KOPT-K1 (cell line): ENCODE results near the gene ANAPC16.

Experiments
- H3K27ac ChIP-seq: fragments of 200-600 bp; sonication (generic); 2 replicates; pipeline ENCODE4 v1.5.1; 2016; ENCODE audit warnings: antibody characterized with exemption, mild to moderate bottlenecking, low read depth, low read length; ENCODE audit not compliant: poor library complexity, severe bottlenecking
- H3K36me3 ChIP-seq: fragments of 200-600 bp; sonication (generic); 2 replicates; pipeline ENCODE4 v1.5.1; 2017; ENCODE audit warnings: antibody characterized with exemption, mild to moderate bottlenecking, low read length, moderate library complexity; ENCODE audit not compliant: insufficient read depth
- H3K9me3 ChIP-seq: fragments of 200-600 bp; sonication (generic); 2 replicates; pipeline ENCODE4 v1.5.1; 2017; ENCODE audit warnings: antibody characterized with exemption, low read length, mild to moderate bottlenecking; ENCODE audit not compliant: insufficient read depth, poor library complexity, severe bottlenecking

ANAPC16 gene

DNA sequence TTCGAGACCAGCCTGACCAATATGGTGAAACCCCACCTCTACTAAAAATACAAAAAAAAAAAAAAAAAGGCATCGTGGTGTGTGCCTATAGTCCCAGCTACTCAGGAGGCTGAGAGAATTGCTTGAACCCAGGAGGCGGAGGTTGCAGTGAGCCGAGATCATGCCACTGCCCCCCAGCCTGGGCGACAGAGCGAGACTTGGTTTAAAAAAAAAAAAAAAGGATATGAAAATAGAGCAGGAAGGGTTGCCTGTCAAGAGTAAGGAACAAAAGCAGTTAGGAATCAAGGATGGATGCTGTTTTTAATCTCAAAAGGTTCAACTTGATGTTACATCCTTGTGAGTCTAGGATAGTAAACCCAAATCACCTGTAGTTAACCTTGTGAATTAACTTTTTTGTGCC lies 12.0 kb downstream of the ANAPC16 start:
- Histone ChIP-seq H3K27ac (no peak overlapping the region), H3K9me3 (no peaks in the 10 kb centered on the region), H3K36me3 (peaks cover 82% of the 10 kb centered on the region)

DNA sequence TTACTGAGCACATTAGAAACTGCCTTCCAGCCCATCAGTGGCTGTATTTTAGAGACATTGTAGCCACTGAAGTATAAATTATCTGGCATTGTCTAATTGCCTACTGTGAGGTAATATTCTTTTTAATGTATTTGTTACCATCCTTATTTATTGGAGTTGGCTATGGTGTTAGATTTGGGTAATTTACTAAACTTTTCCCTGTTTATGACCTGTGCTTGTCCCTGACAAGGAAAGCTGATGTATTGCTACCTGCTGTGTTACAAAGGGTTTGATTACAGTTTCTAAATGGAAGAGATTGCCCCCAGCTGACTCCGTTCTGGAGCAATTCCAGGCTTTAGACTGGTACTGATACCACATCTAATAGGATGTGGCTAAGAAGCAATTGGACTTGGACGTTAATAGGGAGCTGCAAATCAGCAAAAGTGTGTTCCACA lies 12.5 kb downstream of the ANAPC16 start:
- no peak overlapping the region for H3K27ac ChIP-seq
- peaks cover 84% of the 10 kb centered on the region for H3K36me3 ChIP-seq
- H3K9me3 ChIP-seq, result no peaks in the 10 kb centered on the region

DNA sequence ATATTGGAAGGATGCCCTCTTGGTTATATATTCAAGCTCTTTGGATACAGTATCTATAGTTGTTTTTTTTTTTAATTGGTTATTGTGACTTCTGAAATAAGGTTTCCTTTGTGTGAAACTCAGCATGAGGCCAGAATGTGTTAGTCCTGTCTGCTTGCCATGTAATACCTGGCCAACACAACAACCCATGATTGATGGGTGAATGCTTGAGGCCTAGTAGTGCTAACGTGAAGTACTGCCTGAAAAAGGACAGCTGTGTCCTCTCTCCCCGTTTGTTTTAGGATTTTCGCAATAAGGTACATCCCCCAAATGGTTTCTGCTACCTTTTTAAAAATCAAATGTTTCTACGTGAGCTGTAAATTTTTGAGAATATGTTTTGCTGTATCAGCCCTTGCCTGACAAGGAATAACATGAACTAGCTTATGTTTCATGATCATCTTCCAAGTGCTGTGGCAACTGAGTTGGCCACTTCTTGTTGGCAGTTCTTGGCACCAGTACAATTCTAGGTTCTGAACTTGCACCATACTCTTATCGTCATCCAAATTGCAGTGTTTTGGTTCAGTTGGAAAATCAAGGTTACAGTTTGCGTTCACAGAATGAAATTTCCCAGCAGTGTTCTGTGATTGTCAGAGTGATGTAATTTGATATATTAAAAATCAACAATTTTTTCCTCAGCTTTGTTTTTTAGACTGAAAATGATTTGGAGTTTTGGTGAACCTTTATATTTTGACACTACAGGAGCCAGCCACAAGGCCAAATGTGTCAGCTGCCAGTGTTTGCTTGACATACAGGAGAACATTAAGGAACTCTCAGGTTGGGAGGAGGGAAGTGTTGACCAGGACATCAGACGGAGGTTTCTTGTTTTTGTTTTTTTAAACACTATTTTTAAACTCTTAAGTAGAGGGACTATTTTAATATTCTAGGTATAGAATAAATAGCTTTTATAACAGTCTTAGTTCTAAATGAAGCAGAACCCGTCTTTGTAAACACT lies 13.7 kb downstream of the ANAPC16 start:
- no peak overlapping the region for H3K27ac ChIP-seq
- H3K36me3 ChIP-seq, result peaks cover 84% of the 10 kb centered on the region
- H3K9me3 ChIP-seq, result no peaks in the 10 kb centered on the region

GRCh38 chr10:72233621-72234020 lies 17.8 kb downstream of the ANAPC16 start:
- Histone ChIP-seq H3K27ac (no peak overlapping the region), H3K9me3 (no peaks in the 10 kb centered on the region), H3K36me3 (peaks cover 87% of the 10 kb centered on the region)

DNA sequence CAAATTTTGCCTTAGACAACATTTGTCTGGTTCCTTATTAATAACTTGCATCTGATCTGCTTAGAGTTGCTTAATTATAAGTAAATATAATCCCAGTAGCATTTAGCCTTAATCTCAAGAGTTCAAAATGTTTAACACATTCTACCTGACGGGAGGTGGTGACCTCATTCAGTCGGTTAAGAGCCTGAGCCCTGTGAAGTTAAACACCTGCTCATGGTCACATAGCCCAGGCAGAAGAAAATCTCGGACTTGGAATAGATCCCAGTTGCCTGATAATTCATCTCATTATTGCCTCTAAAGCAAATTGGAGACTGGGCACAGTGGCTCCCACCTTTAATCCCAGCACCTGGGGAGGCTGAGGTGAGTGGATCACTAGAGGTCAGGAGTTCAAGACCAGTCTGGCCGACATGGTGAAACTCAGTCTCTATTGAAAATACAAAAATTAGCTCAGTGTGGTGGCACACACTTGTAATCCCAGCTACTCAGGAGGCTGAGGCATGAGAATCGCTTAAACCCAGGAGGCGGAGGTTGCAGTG lies 18.8 kb downstream of the ANAPC16 start:
- H3K27ac ChIP-seq, result no peak overlapping the region
- H3K9me3 ChIP-seq, result no peaks in the 10 kb centered on the region
- H3K36me3 ChIP-seq, result peaks cover 77% of the 10 kb centered on the region

DNA sequence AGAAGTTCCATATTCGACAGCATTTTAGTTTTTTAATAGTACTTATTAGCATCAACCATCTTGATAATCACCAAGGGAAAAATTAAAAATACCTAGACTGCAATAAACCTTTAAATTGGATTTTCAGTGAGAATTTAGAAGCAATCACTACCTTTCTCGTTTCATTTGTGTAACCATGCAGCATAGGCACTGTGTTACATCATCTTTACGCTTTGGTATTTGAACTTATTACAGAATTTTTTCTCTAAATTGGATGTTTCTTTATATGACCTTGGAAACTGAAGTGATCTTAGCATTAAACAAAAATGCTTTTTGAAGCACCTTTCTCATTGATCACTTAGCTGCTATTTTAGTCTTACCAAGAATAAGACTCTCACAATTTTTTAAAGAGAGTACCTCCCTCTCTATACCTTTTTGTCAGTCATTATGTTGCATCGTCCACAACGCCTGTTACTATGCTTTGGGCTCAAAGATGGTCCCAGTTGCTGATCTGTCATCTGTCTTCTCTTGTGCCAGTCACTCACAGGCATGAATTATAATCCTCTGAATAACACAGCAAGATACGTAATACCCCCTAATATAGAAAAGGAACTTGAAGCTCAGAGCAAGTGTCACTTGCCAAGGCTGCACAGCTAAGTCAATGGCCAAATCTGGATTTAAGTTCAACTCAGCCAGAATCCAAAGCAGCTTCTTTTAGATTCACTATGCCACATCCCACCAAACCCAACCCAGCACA lies 19.9 kb downstream of the ANAPC16 start:
- H3K9me3 ChIP-seq, result no peaks in the 10 kb centered on the region
- H3K36me3 ChIP-seq, result peaks cover 66% of the 10 kb centered on the region
- no peak overlapping the region for H3K27ac ChIP-seq

- H3K27ac ChIP-seq, result no peak overlapping the region
- H3K9me3 ChIP-seq, result no peaks in the 10 kb centered on the region
Measured at GRCh38 chr10:72238392-72239175, 22.8 kb downstream of the ANAPC16 start.

GRCh38 chr10:72239409-72239808 lies 23.6 kb downstream of the ANAPC16 start:
- H3K27ac ChIP-seq, result no peak overlapping the region
- no peaks in the 10 kb centered on the region for H3K9me3 ChIP-seq

More at GRCh38 chr10:72238392-72239175, 22.8 kb downstream of the ANAPC16 start:
- peaks cover 43% of the 10 kb centered on the region for H3K36me3 ChIP-seq

DNA sequence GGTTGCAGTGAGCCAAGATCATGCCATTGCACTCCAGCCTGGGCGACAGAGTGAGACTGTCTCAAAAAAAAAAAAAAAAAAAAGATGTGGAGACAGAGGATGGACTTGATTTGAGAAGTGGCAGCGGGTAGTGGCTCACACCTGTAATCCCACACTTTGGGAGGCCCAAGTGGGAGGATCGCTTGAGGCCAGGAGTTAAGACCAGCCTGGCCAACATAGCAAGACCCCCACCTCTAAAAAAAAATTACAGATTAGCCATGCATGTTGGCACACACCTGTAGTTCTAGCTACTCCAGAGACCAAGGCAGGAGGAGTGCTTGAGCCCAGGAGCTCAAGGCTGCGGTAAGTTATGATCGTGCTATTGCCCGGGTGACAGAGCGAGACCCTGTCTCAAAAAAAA lies 24.6 kb downstream of the ANAPC16 start:
- Histone ChIP-seq H3K27ac (no peak overlapping the region), H3K9me3 (no peaks in the 10 kb centered on the region), H3K36me3 (peaks cover 25% of the 10 kb centered on the region)

More at GRCh38 chr10:72239409-72239808, 23.6 kb downstream of the ANAPC16 start:
- H3K36me3 ChIP-seq, result peaks cover 35% of the 10 kb centered on the region

DNA sequence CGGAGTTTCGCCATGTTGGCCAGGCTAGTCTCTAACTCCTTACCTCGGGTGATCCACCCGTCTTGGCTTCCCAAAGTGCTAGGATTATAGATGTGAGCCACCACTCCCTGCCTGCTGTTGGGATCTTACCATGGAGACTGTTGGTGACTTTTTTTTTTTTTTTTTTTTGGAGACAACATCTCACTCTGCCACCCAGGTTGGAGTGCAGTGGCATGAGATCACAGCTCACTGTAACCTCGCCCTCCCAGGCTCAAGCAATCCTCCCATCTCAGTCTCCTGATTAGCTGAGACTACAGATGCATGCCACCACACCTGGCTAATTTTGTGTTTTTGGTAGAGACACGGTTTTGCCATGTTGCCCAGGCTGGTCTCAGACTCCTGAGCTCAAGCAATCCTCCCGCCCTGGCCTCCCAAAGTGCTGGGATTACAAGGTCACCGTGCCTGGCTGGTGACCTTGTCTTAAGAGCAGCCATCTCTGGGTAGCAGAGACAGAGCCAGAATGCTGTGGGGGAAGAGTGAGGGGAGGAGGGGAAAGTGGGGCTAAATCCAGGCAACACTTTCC lies 26.0 kb downstream of the ANAPC16 start:
- Histone ChIP-seq H3K27ac (no peak overlapping the region), H3K9me3 (no peaks in the 10 kb centered on the region), H3K36me3 (peaks cover 11% of the 10 kb centered on the region)

DNA sequence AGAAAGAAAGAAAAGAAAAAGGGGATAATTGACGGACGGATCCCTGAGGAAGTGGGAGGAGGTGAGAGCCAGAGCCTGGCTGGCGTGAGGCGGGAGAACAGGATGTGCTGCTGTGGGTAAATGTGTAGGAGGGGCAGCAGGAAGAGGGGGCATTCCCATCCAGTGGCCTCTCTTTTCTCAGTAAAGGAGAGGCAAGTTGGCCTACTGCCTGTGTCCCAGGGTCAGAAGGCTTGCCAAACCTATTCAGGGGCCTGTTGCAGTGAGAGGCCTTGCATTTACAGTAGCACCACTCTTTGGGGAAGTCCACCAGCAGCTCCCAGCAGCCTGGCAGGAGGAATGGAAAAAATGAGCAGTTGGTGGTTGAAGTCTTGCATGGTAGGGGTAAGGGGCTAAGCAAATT lies 26.9 kb downstream of the ANAPC16 start:
- H3K27ac ChIP-seq, result no peak overlapping the region

DNA sequence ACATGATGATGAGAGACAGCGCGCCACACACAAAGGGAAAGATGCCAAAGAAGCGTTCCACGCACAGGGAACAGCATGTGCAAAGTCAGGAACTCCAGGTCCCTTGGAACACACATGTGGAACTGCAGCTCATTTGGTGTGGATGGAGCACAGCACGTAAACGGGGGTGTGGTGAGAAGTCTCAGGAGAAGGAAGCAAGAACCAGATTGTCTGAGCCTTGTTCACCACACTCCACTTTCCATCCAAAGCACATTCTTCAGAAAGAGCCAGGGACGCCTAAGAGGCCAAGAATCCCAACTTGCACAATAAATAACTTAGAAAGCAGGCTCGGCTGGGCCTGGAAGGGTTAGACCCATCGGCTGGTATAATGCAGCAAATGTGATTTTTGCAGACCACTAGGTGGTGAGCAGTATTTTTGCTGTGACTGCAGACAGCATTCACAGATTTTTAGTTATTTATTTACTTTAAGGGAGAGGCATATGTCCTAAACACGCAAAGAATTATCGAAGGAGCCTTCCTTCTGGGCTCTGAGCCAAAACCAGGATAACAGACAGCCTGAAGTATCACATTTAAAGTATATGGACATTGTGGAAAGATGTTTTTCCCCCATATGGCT lies 28.1 kb downstream of the ANAPC16 start:
- Histone ChIP-seq H3K36me3 (no peaks in the 10 kb centered on the region), H3K27ac (peak overlapping the region; percentile 16), H3K9me3 (no peaks in the 10 kb centered on the region)

More for the DNA sequence above, 26.9 kb downstream of the ANAPC16 start:
- no peaks in the 10 kb centered on the region for H3K9me3 ChIP-seq
- H3K36me3 ChIP-seq, result 0 out of 2 replicates have a peak, but pooled peaks cover 4% of the 10 kb centered on the region

DNA sequence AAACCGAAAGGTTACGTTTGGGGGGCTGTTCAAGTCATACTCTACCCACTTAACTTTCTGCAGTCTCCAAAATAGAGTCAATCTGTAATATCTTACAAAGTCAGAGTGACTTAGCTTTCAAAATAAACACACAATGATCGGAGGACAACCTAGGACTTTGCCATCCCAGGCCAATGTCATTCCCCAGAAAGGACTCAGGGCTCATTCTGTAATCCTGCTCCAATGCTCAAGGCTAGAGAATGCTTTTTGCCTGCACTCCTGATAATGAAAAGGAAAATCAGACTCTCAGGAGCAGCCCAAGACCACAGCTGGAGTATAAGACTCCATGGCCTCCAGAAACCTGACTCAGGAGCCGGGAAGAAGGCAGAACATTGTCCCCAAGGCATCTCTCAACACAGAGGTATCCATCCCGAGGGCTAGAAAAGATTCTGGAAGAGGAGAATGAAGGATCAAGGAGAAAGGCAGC lies 28.8 kb downstream of the ANAPC16 start:
- no peaks in the 10 kb centered on the region for H3K9me3 ChIP-seq
- peak overlapping the region; percentile 16 for H3K27ac ChIP-seq
- H3K36me3 ChIP-seq, result no peaks in the 10 kb centered on the region
